Measurements from ENCODE around the gene MEAF6. TPM values are rescaled to one million over a fixed set of nuclear protein-coding genes. Genes with fewer than 3 reads are reported as not detected.

The MEAF6 gene
- total RNA-seq, 1 experiment from 2014 or later, result 51.6 TPM

DNA sequence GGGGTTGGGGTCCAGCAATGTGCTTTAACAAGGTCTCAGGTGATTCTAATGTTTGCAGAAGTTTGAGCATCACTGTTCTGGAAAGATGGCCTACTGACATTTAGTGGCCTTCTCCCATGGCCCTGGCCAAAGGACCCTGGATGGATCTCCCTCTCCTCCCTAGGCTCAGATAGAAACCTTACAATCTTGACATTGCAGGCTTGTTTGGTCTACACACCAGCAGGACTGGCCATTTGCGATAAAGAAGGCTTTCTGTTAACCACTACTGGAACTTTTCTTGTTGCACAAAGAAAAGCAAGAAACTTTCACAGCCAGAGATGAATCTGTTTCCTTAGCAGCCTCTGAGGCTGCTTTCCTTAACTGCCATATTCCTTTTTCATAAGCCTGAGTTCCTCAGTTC, 48.4 kb upstream of the MEAF6 start:
- Histone ChIP-seq H4K20me1 (ENCODE audit: control insufficient read depth, insufficient read depth, insufficient read length) (no peaks in the 10 kb centered on the region), H4K91ac (ENCODE audit: insufficient read length, low read depth, low read length) (no peak overlapping the region), H3K23ac (ENCODE audit: insufficient read length, low read depth, low read length) (no peak overlapping the region), H2BK15ac (ENCODE audit: low read depth, low read length) (no peak overlapping the region), H3K18ac (ENCODE audit: insufficient read length, low read depth, low read length) (no peak overlapping the region), H2BK120ac (ENCODE audit: low read depth, low read length, poor library complexity, severe bottlenecking) (no peak overlapping the region), H3K4me2 (ENCODE audit: insufficient read depth, insufficient read length, low read length) (no peak overlapping the region), H3K14ac (ENCODE audit: insufficient read depth, low read length) (no peak overlapping the region), H2AFZ (ENCODE audit: low read length) (no peak overlapping the region), H2AK5ac (ENCODE audit: insufficient read length, low read length) (no peak overlapping the region), H4K8ac (replicated peaks; ENCODE audit: insufficient read length, low read depth, low read length) (no peak overlapping the region), H3K9ac (ENCODE audit: extremely low read depth, insufficient read length, low read length) (no peak overlapping the region), H3K4ac (ENCODE audit: low read depth, low read length) (no peak overlapping the region), H3K9me3 (ENCODE audit: control insufficient read depth, low read depth, low read length) (no peaks in the 10 kb centered on the region), H3K79me2 (ENCODE audit: insufficient read depth, low read length) (no peaks in the 10 kb centered on the region), H3K27me3 (ENCODE audit: insufficient read depth, low read length) (no peaks in the 10 kb centered on the region), H2BK20ac (ENCODE audit: low read depth, low read length, poor library complexity, severe bottlenecking) (no peak overlapping the region), H3K56ac (ENCODE audit: insufficient read length, low read depth, low read length) (no peak overlapping the region), H2BK12ac (ENCODE audit: insufficient read length, low read depth, low read length) (no peak overlapping the region), H3K79me1 (ENCODE audit: insufficient read depth, low read depth, low read length, poor library complexity, severe bottlenecking) (no peaks in the 10 kb centered on the region), H3T11ph (ENCODE audit: low read length) (no peak overlapping the region), H3K4me1 (ENCODE audit: insufficient read depth, low read length) (no peaks in the 10 kb centered on the region), H3K23me2 (ENCODE audit: insufficient read length, low read depth, low read length, poor library complexity, severe bottlenecking) (no peaks in the 10 kb centered on the region), H3K27ac (ENCODE audit: insufficient read length, low read depth, low read length) (no peak overlapping the region), H4K5ac (ENCODE audit: insufficient read length, low read depth, low read length) (no peak overlapping the region), H2BK5ac (ENCODE audit: insufficient read length, low read length) (no peak overlapping the region)
- Mint-ChIP-seq H3K36me3 (ENCODE audit: insufficient read depth in 1 of 3, low read depth in 3 of 3) (peaks cover 13 to 47% (median 36%) of the 10 kb centered on the region in 3 experiments; a peak in 6 of 7 replicates), H3K27me3 (ENCODE audit: low read depth) (no peaks in the 10 kb centered on the region), H3K9me3 (no peaks in the 10 kb centered on the region), H3K4me3 (no peak overlapping the region), H3K27ac (no peak overlapping the region), H3K4me1 (peaks cover 3 to 5% of the 10 kb centered on the region in 2 experiments)
- TF ChIP-seq, protein P1, sequence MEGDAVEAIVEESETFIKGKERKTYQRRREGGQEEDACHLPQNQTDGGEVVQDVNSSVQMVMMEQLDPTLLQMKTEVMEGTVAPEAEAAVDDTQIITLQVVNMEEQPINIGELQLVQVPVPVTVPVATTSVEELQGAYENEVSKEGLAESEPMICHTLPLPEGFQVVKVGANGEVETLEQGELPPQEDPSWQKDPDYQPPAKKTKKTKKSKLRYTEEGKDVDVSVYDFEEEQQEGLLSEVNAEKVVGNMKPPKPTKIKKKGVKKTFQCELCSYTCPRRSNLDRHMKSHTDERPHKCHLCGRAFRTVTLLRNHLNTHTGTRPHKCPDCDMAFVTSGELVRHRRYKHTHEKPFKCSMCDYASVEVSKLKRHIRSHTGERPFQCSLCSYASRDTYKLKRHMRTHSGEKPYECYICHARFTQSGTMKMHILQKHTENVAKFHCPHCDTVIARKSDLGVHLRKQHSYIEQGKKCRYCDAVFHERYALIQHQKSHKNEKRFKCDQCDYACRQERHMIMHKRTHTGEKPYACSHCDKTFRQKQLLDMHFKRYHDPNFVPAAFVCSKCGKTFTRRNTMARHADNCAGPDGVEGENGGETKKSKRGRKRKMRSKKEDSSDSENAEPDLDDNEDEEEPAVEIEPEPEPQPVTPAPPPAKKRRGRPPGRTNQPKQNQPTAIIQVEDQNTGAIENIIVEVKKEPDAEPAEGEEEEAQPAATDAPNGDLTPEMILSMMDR (conservative IDR thresholded peaks at IDR 0.05), result no peak
- no CpG with 5 or more reads among the region's 1 CpG for WGBS (ENCODE audit: extremely low coverage, insufficient read length, low lambda C conversion rate)
- DNase-seq, result no peak
